Measurements from ENCODE around the gene DCST1.

The DCST1 gene

DNA sequence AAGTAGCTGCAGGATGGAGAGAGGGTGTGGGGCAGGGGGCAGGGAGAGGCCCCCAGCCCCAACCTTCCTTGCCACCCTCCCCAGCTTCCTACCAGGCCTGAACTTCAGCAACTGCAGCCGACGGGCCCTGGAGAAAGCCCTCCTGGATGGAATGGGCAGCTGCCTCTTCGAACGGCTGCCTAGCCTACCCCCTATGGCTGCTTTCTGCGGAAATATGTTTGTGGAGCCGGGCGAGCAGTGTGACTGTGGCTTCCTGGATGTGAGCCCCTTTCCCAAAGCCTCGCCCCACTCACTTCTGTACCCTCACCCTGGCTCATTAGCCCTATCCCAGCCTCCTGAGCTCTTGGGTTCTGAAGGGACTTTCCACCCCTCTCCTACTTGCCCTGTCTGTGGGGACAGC, 23.5 kb downstream of the DCST1 start:
- no peak for DNase-seq

- no peak for DNase-seq
Measured at GRCh38 chr1:155057788-155058211, 24.2 kb downstream of the DCST1 start.

DNA sequence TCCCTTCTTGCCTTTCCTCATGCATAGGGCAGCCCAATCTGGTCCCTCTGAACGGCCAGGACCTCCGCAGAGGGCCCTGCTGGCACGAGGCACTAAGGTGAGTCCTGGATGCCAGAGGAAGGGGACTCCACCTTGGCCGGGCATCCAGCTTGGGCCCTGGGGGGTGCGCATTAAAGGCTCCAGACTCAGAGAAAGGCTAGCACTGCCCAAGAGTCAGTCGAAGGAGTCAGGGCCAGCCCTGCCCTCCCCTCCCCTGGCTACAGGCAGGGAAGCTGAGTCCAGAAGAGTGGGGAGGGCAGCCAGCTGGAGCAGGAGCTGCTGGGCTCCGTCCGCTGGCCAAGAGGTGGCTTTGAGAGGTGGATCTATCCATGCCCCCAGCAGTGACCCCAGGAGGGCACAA, 27.1 kb downstream of the DCST1 start:
- no peak for DNase-seq

DNA sequence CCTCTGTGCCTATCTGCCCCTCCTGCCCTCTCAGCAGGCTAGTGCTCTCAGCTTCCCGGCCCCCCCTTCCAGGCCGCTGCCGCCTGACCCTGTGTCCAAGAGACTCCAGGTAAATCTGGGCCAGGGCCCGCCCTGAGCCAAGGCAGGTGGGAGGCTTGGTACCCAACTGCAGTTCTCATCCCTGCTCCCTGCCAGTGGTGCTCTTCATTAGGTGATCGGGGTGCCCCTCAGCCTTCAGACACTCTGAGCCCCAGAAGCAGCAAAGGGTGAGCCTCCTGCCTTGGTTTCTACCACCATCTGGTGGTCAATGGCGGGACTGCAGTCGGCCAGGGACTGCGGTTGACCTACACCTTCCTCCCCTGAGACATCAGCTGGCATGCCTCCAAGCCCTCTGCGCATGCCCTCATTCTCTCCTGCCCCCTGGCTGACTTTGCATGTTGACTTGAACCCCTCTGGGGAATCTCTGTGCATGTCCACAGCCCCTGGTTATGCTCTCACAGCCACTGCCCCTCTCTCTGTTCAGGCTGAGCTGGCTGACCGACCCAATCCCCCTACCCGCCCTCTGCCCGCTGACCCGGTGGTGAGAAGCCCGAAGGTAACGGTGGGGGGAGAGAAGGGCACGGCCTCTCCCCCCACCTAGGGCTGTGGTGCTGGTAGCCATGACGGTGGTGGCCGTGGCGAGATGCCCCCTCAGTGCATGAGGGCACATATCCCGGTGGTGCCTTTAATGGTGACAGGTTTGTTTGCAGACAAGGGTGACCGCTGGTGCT, 27.9 kb downstream of the DCST1 start:
- DNase-seq = peak; percentile 91

DNA sequence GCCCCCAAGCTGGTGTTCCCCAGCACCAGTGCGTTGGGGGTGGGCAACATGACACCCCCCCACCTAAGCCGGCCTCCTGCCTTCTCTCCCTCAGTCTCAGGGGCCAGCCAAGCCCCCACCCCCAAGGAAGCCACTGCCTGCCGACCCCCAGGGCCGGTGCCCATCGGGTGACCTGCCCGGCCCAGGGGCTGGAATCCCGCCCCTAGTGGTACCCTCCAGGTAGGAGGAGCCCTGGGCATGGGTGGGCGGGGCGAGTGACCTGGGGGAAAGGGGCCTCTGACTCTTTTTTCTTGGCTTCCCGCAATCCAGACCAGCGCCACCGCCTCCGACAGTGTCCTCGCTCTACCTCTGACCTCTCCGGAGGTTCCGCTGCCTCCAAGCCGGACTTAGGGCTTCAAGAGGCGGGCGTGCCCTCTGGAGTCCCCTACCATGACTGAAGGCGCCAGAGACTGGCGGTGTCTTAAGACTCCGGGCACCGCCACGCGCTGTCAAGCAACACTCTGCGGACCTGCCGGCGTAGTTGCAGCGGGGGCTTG, 28.6 kb downstream of the DCST1 start:
- no peak for DNase-seq

DNA sequence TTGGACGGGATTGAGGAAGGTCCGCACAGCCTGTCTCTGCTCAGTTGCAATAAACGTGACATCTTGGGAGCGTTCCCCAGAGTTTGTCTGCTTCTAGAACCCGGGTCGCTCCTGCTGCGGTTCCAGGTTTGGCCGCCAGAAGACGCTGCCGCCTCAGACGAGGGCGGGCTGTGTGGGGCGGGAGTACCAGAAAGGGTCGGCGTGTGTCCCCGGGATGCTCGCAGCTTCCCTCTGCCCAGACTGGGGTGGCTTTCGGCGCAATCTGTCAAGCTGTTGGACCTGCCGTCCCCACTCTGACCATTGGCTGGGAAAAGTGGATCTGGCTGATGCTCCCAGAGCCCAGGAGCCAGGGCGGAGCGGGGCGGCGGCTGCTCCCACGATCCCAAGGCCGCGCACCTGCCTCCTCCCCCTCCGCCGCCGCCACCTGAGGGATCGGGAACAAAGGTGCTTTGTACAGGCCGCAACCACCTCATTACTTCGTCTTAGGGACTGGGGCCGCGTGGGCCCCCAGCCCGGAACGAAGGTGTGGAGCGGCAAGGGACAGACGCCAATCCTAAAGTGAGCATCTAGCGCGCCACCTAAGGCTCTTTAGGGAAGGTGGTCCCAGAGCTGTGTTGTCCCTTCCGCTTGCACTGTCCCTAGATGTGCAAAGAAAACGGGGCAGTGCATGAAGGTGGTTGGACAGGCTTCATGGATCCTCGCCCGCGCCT, 29.2 kb downstream of the DCST1 start:
- peak; percentile 52 for DNase-seq

GRCh38 chr1:155063550-155064110, 30.0 kb downstream of the DCST1 start, which contains the start of gene EFNA4:
EFNA4 (plus strand) TSS chr1:155063740; CDS start chr1:155063824, 84 bp downstream.
- DNase-seq = peak; percentile 80

DNA sequence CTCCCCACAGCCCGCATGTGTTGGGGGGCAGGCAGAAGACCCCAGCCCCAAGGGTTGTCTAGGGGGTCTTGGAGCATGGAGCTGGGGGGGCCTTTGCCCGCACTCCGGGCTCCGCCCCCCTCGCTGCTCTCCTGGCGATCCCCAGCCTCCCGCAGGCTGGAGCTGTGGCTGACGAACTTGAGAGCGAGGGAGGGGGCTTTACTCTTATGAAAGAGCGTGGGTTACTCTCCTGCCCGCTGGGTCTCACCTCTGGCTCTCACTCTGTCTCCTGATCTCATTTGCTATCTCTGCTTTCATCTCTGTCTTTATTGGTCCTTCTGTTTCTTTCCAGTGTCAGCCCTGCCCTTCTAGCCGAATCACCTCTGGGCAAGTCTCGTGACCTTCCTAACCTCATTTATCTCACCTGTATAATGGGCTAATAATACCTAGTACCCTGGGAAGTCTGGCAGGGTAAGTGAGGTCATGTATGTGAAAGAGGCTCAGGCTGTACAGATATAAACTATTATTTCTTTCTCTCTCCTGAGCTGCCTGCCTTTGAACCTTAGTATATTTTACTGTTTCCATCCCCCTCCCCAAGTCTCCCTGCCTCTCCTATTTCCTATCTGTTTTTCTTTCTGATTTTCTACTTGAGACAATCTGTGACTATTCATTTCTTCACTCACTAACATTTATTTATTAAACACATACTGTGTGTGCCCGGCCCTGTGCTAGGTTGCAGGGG, 30.6 kb downstream of the DCST1 start:
- DNase-seq = no peak

DNA sequence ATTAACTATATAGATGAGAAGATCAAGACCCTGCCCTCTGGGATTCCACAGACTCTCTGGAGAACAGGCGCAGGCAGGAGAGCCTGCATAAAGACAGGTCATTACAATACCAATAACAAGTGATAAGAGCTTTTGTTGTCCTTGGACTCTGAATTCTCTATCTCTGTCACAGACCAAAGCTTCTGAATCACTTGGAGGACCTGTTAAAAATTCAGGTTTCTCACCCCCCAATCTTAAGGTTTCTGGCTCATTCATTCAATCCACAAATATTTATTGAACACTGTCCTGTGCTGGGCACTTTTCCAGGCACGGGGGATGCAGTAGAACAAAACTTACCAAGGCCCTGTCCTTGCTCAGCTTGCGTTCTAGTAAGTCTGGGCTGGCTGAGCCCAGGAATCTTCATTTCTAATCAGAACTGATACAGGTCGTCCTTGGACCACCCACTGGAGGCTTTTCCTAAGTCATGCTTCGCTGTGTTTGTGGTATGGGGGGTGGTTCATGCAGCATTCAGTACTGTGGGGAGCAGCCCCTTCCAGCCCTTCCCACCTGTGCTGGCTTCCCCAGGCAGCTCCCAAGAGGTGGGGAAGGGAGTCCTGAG, 31.3 kb downstream of the DCST1 start:
- DNase-seq = no peak

DNA sequence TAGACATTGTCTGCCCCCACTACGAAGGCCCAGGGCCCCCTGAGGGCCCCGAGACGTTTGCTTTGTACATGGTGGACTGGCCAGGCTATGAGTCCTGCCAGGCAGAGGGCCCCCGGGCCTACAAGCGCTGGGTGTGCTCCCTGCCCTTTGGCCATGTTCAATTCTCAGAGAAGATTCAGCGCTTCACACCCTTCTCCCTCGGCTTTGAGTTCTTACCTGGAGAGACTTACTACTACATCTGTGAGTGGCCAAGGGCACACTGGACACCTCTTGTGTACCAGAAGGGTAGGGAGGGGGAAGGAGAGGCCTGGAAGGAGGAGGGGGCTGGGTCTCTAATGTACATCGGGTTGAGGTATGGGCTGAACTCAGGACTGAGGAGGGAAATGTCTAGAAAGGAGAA, 33.2 kb downstream of the DCST1 start:
- DNase-seq = no peak

GRCh38 chr1:155068599-155068998, 35.0 kb downstream of the DCST1 start:
- no peak for DNase-seq

- DNase-seq = no peak
Measured at GRCh38 chr1:155069551-155070157, 36.0 kb downstream of the DCST1 start.

DNA sequence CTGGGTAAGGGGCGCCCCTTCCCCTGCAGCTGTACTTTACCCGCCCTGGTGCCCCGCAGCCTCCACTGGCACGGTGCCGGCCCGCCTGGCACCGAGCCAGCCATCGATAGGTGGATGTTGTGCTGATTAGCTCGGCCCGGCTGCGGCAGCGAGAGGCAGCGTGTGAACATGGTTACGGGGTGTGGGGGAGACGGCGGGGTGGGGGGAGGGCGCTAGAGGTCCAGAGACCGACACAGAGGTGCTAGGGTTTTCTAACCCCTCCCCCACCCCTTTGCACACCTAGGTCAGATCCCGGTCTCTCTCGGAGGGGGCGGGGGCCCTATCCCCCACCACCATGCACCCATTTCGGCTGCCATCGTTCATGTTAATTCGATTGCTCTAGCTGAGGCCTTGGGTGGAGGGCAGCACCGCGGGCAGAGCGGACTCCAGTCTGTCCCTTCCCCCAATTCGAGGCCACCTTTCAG, 36.6 kb downstream of the DCST1 start:
- DNase-seq = no peak

GRCh38 chr1:155070721-155071569, 37.3 kb downstream of the DCST1 start:
- DNase-seq = peak; percentile 66

GRCh38 chr1:155071701-155072100, 38.1 kb downstream of the DCST1 start:
- no peak for DNase-seq

DNA sequence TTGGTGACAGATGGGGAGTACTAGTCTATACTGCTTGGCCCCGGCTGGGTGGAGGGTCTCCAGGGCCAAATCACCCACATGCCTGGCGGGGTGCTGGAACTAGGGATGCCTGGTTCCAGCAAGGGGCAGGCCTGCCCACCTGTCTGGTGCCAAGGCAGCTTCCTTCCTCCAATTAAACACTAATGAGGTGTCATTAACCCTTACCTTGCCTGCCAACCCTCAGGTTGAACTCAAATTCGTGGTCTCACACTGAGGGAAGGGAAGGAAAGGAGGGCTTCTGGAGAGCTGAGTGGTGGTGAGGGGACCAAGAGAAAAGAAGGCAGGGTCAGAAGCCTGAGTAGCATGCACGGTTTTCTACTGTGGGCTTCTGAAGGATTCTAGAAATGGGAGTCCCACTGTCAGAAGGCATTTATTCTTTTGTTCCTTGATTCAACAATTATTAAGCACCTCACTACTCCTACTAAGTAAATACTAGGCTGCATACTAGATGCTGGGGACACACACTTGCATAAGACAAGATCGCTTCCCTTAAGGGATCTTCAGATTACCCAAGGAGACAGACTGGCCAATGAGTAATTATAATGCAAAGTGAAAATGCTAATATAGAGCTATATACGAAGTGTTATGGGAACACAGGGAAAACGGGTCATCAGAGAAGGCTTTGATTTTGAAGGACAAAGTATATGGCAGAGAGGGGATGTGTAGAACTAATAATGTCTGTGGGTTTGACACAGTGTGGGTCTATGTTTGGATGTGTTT, 39.1 kb downstream of the DCST1 start:
- DNase-seq = no peak

GRCh38 chr1:155073377-155074242, 40.0 kb downstream of the DCST1 start:
- no peak for DNase-seq

- DNase-seq = no peak
Measured at GRCh38 chr1:155075535-155075934, 41.9 kb downstream of the DCST1 start.

GRCh38 chr1:155076371-155076770, 42.7 kb downstream of the DCST1 start:
- DNase-seq = no peak

All from effector CD4-positive, alpha-beta T cell (primary cell).